Fibroblast of villous mesenchyme (primary cell): Measurements from ENCODE around the gene ZFR2. TPM values are rescaled to one million over a fixed set of nuclear protein-coding genes. Genes with fewer than 3 reads are reported as not detected.

ENCODE experiments used
- DNase-seq: peaks from one replicate; pipeline ENCODE4 v3.0.0-alpha.2; 2010; ENCODE audit warnings: low read depth
- H3K4me3 ChIP-seq: 2 replicates; pipeline ENCODE4 v1.5.1; 2011; ENCODE audit warnings: low read depth, mild to moderate bottlenecking, low read length
- total RNA-seq: library from RNA; depleted of rRNA; stranded (reverse); fragments of >200 nt; gene quantifications from 2 replicates; pipeline ENCODE4 v1.2.3, GENCODE V29; 2012
- TF ChIP-seq, protein P1 (sequence below): IDR thresholded peaks from 2 replicates; pipeline ENCODE4 v1.5.1; 2012; ENCODE audit warnings: low read depth, mild to moderate bottlenecking, low read length; ENCODE audit not compliant: insufficient read depth

Gene ZFR2
- total RNA-seq, 1 donor = not detected

- DNase-seq = no peak
- TF ChIP-seq, protein P1, sequence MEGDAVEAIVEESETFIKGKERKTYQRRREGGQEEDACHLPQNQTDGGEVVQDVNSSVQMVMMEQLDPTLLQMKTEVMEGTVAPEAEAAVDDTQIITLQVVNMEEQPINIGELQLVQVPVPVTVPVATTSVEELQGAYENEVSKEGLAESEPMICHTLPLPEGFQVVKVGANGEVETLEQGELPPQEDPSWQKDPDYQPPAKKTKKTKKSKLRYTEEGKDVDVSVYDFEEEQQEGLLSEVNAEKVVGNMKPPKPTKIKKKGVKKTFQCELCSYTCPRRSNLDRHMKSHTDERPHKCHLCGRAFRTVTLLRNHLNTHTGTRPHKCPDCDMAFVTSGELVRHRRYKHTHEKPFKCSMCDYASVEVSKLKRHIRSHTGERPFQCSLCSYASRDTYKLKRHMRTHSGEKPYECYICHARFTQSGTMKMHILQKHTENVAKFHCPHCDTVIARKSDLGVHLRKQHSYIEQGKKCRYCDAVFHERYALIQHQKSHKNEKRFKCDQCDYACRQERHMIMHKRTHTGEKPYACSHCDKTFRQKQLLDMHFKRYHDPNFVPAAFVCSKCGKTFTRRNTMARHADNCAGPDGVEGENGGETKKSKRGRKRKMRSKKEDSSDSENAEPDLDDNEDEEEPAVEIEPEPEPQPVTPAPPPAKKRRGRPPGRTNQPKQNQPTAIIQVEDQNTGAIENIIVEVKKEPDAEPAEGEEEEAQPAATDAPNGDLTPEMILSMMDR = no peak
Observed at GRCh38 chr19:3823350-3823713, 45.5 kb downstream of the ZFR2 start.

GRCh38 chr19:3822683-3823349 is 46.0 kb downstream of the ZFR2 start:
- TF ChIP-seq, protein P1 = no peak
- H3K4me3 ChIP-seq = no peak overlapping the region
- no peak for DNase-seq

More at GRCh38 chr19:3823350-3823713, 45.5 kb downstream of the ZFR2 start:
- H3K4me3 ChIP-seq = no peak overlapping the region

GRCh38 chr19:3821857-3822364 is 46.9 kb downstream of the ZFR2 start:
- TF ChIP-seq, protein P1 = peak; percentile 95
- H3K4me3 ChIP-seq = no peak overlapping the region
- peak; percentile 25 for DNase-seq

DNA sequence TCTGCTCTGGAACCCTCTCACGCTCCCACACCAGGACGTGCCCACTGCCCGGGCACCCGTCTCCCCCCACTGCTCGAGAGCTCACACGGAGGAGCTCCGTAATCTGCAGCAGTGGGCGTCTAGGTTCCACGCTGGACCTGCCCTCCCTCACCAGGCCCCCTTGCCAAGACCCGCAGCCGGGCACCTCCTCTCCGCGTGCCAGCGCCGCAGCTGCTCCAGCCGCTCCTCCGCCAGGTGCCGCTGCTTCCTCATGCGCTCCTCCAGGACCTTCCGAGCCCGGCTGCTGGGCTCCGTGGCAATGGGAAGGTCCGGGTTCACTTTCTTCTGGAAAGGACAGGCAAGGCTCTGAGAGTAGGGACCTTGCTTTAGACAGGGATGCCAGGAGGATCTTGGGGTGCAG is 47.7 kb downstream of the ZFR2 start:
- H3K4me3 ChIP-seq = no peak overlapping the region
- DNase-seq = no peak
- TF ChIP-seq, protein P1 = no peak

DNA sequence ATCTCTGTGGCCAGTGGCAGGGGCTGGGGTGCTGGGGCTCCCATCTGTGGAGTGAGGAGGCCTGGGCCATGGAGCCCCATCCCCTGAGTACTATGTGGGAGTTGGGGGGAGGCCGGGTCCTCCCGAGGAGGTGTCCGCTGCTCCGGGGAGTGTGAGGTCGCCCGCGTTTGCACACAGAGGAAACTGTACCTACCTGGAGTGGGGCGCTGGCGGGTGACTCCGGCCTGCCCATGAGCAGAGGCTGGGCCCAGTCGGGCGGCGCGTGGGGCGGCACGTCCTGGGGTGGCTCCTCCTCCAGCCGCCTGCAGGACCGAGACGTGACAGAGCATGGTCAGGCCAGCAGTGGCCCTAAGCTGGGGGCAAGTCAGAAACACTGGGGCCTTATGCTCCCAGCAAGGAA is 48.8 kb downstream of the ZFR2 start:
- no peak for DNase-seq
- TF ChIP-seq, protein P1 = no peak
- H3K4me3 ChIP-seq = no peak overlapping the region

- no peak overlapping the region for H3K4me3 ChIP-seq
- no peak for DNase-seq
- TF ChIP-seq, protein P1 = no peak
Observed at GRCh38 chr19:3818918-3819317, 49.9 kb downstream of the ZFR2 start.

DNA sequence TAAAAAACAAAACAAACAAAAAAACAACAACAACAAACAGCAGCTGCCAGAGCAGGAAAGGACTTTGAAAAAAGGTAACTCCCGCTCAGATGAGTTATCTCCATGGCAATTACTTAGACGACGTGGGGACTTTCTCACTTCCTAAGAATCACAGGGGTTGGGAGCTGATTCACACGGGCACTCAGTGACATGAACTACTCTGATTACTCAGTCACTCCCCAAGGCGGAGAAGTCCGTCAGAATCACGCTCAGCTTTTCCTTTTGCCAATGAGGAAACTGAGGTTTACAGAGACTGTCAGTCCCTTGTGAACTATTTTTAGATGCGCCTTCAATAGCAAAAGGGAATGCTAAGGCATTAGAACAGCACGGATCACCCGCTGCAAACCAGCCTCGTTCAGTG is 50.4 kb downstream of the ZFR2 start:
- no peak overlapping the region for H3K4me3 ChIP-seq
- TF ChIP-seq, protein P1 = no peak
- DNase-seq = no peak
